Adipocyte (in vitro differentiated cells): Measurements from ENCODE around the gene BABAM2.
A peak's percentile ranks its signal among the peaks of the same experiment; 100 is the strongest.

ENCODE experiments used
- DNase-seq: peaks from one replicate; pipeline ENCODE4 v3.0.0-alpha.2; 2015; ENCODE audit warnings: low read depth
- H3K27me3 ChIP-seq: replicated peaks from 2 replicates; pipeline ENCODE4 v1.7.0; 2013; ENCODE audit warnings: mild to moderate bottlenecking, low read length, moderate library complexity; ENCODE audit not compliant: control insufficient read depth, insufficient read depth
- H3K36me3 ChIP-seq: 2 replicates; pipeline ENCODE4 v1.7.0; 2013; ENCODE audit warnings: low read length, mild to moderate bottlenecking, moderate library complexity; ENCODE audit not compliant: control insufficient read depth, insufficient read depth, severe bottlenecking
- H3K4me1 ChIP-seq: 2 replicates; pipeline ENCODE4 v1.7.0; 2013; ENCODE audit warnings: mild to moderate bottlenecking, low read length, moderate library complexity; ENCODE audit not compliant: control insufficient read depth, insufficient read depth
- H3K4me3 ChIP-seq: 2 replicates; pipeline ENCODE4 v1.7.0; 2013; ENCODE audit warnings: mild to moderate bottlenecking, low read length, moderate library complexity
- H3K9ac ChIP-seq: 2 replicates; pipeline ENCODE4 v1.7.0; 2013; ENCODE audit warnings: mild to moderate bottlenecking, low read length, moderate library complexity
- H3K9me3 ChIP-seq: 2 replicates; pipeline ENCODE4 v1.7.0; 2013; ENCODE audit warnings: mild to moderate bottlenecking, low read length, moderate library complexity; ENCODE audit not compliant: control insufficient read depth

Gene BABAM2

DNA sequence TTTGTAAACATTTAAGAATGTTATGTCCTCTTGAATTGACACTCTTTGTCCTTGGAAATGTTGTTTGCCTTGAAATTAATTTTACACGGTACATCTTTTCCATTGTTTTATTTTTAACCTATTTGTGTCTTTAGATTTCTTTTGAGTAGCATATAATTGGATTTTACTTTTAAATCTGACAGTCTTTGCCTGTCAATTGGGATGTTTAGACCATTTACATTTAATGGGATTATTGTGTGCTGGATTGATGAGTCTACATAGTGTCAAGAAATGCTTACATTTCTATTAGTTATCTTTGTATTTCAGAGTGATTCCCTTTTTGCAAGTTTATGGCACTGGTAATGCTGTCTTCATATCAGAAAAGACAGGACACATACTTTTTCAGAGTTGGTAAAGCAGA lies 61.5 kb downstream of the BABAM2 start:
- no peak for DNase-seq
- Histone ChIP-seq H3K4me3 (no peak overlapping the region), H3K4me1 (peaks cover 41% of the 10 kb centered on the region), H3K27me3 (no peaks in the 10 kb centered on the region), H3K36me3 (no peaks in the 10 kb centered on the region), H3K9me3 (peaks cover 10% of the 10 kb centered on the region), H3K9ac (no peak overlapping the region)

DNA sequence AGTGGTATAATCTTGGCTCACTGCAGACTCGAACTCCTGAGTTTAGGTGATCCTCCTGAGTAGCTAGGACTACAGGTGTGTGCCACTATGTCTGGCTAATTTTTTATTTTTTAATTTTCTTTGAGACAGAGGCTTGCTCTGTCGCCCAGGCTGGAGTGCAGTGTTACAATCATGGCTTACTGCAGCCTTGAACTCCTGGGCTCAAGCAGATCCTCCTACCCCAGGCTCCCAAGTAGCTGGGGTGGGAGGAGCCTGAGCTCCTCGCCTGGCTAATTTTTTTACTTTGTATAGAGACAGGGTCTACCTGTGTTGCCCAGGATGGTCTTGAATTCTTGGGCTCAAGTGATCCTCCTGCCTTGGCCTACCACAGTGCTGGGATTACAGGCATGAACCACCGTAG lies 62.5 kb downstream of the BABAM2 start:
- Histone ChIP-seq H3K9ac (no peak overlapping the region), H3K27me3 (no peaks in the 10 kb centered on the region), H3K4me1 (peaks cover 52% of the 10 kb centered on the region), H3K36me3 (no peaks in the 10 kb centered on the region), H3K9me3 (peaks cover 10% of the 10 kb centered on the region), H3K4me3 (no peak overlapping the region)
- DNase-seq = no peak

DNA sequence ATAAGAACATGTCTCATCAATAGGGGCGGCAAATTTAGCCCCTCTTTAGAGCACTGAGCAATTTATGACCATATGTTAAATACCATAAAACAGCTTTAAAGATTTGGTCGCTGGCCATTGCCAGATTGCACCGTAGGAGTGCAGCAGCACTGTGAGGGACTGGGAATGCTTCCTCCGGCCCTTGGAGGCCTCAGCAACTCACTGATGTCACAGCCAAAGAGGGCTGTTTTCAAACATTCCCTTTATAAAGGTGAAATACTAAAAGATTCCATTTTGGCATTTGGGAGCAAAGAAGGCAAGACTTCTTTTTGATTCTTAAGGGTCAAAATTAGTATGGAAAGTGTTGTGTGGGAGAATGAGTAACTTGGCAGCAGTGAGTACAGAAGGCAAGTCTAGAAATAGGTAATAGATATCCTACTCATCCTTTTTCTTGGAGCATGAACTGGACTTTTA lies 63.7 kb downstream of the BABAM2 start:
- H3K36me3 ChIP-seq = no peaks in the 10 kb centered on the region
- DNase-seq = no peak
- H3K4me1 ChIP-seq = peaks cover 61% of the 10 kb centered on the region
- no peaks in the 10 kb centered on the region for H3K27me3 ChIP-seq
- H3K9ac ChIP-seq = peak overlapping the region; percentile 43
- peaks cover 10% of the 10 kb centered on the region for H3K9me3 ChIP-seq
- peak overlapping the region; percentile 52 for H3K4me3 ChIP-seq

DNA sequence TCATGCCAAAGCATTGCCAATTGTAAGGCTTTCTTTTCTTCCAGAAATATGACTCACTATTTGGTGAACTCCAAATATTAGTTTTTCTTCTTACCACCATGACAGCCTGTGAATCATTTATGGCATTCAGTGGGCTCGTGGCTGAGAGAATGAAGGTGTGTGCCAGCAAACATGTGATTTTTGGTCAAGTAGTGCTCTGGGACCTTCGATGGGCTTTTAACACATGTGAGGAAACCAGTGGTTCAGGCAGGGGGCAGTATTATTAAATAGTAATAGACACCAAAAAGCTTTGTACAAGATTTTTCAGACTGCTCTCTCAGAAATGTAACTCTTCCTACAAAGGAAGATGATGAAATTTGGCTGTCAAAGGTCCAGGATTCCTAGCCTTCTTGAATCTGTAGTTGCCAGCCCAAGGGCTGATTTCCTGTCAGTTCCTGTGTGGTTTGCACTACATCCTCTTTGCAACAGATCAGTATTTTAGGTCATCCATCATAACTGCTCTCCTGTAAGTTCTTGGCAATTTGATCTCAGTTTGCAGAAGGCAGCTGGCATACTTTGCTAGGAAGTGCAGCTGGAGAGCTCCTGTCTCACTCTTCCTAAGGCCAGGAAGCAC lies 64.3 kb downstream of the BABAM2 start:
- DNase-seq = peak; percentile 88
- H3K27me3 ChIP-seq = no peaks in the 10 kb centered on the region
- H3K9me3 ChIP-seq = peaks cover 10% of the 10 kb centered on the region
- peak overlapping the region; percentile 52 for H3K4me3 ChIP-seq
- H3K9ac ChIP-seq = peak overlapping the region; percentile 65
- no peaks in the 10 kb centered on the region for H3K36me3 ChIP-seq
- peaks cover 68% of the 10 kb centered on the region for H3K4me1 ChIP-seq

GRCh38 chr2:27955384-27956161 lies 65.0 kb downstream of the BABAM2 start:
- Histone ChIP-seq H3K27me3 (no peaks in the 10 kb centered on the region), H3K9me3 (peaks cover 10% of the 10 kb centered on the region), H3K4me1 (peaks cover 75% of the 10 kb centered on the region), H3K4me3 (peak overlapping the region; percentile 49), H3K36me3 (no peaks in the 10 kb centered on the region), H3K9ac (peak overlapping the region; percentile 65)
- no peak for DNase-seq

- H3K4me3 ChIP-seq = no peak overlapping the region
- DNase-seq = peak; percentile 85
Observed at GRCh38 chr2:27956888-27957287, 66.4 kb downstream of the BABAM2 start.

GRCh38 chr2:27958711-27959378 lies 68.3 kb downstream of the BABAM2 start:
- Histone ChIP-seq H3K4me3 (no peak overlapping the region), H3K36me3 (no peaks in the 10 kb centered on the region), H3K27me3 (no peaks in the 10 kb centered on the region), H3K9ac (peak overlapping the region; percentile 81), H3K9me3 (no peaks in the 10 kb centered on the region), H3K4me1 (peaks cover 72% of the 10 kb centered on the region)
- no peak for DNase-seq

More at GRCh38 chr2:27956888-27957287, 66.4 kb downstream of the BABAM2 start:
- H3K36me3 ChIP-seq = no peaks in the 10 kb centered on the region
- H3K4me1 ChIP-seq = peaks cover 84% of the 10 kb centered on the region
- no peak overlapping the region for H3K9ac ChIP-seq
- H3K9me3 ChIP-seq = peaks cover 6% of the 10 kb centered on the region
- H3K27me3 ChIP-seq = no peaks in the 10 kb centered on the region

GRCh38 chr2:27959496-27959895 lies 69.0 kb downstream of the BABAM2 start:
- DNase-seq = peak; percentile 68

GRCh38 chr2:27960237-27960912 lies 69.8 kb downstream of the BABAM2 start:
- Histone ChIP-seq H3K36me3 (no peaks in the 10 kb centered on the region), H3K9ac (peak overlapping the region; percentile 81), H3K9me3 (no peaks in the 10 kb centered on the region), H3K4me3 (peak overlapping the region; percentile 63), H3K27me3 (no peaks in the 10 kb centered on the region), H3K4me1 (peaks cover 59% of the 10 kb centered on the region)
- peak; percentile 86 for DNase-seq

More at GRCh38 chr2:27959496-27959895, 69.0 kb downstream of the BABAM2 start:
- H3K27me3 ChIP-seq = no peaks in the 10 kb centered on the region
- peak overlapping the region; percentile 81 for H3K9ac ChIP-seq
- H3K9me3 ChIP-seq = no peaks in the 10 kb centered on the region
- H3K4me3 ChIP-seq = peak overlapping the region; percentile 63
- no peaks in the 10 kb centered on the region for H3K36me3 ChIP-seq
- peaks cover 66% of the 10 kb centered on the region for H3K4me1 ChIP-seq

DNA sequence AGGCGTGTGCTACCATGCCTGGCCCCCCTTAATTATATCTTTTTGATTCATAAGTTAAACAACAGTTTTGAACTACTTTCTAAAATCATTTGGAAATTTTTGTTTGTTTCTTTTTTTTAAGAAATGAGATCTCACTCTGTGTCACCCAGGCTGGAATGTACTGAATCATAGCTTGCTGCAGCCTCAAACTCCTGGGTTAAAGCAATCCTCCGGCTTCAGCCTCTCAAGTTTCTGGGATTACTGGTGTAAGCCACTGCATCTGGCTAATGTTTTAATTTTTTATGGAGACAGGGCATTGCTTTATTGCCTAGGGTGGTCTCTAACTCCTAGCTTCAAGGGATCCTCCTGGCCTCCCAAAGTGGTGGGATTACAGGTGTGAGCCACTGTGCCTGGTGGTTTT lies 71.5 kb downstream of the BABAM2 start:
- peak; percentile 62 for DNase-seq
- Histone ChIP-seq H3K9me3 (no peaks in the 10 kb centered on the region), H3K27me3 (no peaks in the 10 kb centered on the region), H3K9ac (no peak overlapping the region), H3K4me1 (peaks cover 59% of the 10 kb centered on the region), H3K4me3 (no peak overlapping the region), H3K36me3 (no peaks in the 10 kb centered on the region)

DNA sequence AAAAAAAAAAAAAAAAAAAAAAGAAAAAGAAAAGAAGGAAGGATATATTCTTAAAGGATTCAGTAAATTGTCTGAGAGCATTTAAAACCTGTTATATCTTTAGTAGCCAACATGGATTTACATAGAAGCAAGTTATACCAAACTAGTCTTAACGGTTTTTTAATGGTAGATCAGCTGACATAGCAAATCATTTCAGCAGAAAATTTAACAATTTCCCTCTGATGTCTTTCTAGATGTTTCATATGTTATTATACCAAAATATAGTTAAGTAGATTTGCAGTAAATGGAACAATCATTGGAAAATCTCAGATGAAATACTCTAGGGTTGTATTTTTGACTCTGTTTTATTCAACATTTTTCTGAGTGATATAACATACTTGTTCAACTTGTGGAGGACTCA lies 72.9 kb downstream of the BABAM2 start:
- Histone ChIP-seq H3K9me3 (no peaks in the 10 kb centered on the region), H3K36me3 (no peaks in the 10 kb centered on the region), H3K4me1 (peaks cover 49% of the 10 kb centered on the region), H3K4me3 (no peak overlapping the region), H3K27me3 (no peaks in the 10 kb centered on the region), H3K9ac (no peak overlapping the region)
- DNase-seq = no peak
